Fibroblast of peridontal ligament (primary cell): ENCODE results near the gene TMC4.
"Not testable (repeated sequence)": the region's sequence is repeated elsewhere in the genome, so short reads cannot be mapped to it uniquely, and the experiment has no call there.

Source experiments
- DNase-seq: peaks from one replicate; pipeline ENCODE4 v3.0.0-alpha.2; 2010; ENCODE audit errors: extremely low read depth

TMC4 gene, protein sequence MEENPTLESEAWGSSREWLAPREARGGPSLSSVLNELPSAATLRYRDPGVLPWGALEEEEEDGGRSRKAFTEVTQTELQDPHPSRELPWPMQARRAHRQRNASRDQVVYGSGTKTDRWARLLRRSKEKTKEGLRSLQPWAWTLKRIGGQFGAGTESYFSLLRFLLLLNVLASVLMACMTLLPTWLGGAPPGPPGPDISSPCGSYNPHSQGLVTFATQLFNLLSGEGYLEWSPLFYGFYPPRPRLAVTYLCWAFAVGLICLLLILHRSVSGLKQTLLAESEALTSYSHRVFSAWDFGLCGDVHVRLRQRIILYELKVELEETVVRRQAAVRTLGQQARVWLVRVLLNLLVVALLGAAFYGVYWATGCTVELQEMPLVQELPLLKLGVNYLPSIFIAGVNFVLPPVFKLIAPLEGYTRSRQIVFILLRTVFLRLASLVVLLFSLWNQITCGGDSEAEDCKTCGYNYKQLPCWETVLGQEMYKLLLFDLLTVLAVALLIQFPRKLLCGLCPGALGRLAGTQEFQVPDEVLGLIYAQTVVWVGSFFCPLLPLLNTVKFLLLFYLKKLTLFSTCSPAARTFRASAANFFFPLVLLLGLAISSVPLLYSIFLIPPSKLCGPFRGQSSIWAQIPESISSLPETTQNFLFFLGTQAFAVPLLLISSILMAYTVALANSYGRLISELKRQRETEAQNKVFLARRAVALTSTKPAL

DNA sequence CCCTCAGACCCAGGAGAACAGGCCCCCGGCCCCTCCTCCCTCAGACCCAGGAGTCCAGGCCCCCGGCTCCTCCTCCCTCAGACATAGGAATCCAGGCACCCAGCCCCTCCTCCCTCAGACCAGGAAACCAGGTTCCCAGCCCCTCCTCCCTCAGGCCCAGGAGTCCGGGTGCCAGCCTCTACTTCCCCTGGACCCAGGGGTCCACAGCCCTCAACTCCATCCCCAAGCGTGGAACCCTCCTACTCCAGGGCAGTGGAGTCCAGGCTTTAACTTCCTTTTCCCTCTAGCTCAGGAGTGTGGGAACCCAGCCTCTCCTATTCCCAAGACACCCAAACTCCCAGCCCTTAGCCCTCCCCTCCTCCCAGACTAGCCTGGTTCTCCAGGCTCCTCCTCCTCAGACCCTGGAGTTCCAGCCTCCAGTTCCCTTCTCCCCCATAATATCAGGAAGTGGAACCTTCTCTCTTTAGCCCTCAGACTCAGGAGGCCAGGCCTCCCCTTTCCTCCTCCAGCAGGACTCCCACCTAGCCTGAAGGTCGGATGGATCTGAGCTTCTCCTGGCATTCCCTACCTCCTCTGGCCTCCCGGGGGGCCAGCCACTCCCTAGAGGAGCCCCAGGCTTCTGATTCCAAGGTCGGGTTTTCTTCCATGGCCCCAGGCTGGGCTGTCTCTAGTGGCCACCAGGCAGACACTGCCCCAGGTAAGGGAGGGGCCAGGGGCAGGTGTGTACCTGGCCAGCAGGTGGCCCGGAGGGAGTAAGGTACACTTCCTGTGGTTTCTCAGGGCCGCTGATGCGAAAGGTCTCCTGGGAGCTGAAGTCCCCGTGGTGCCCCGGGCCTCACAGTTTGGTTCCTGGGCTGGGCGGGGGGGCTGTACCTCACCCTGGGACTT is at the start of gene TMC4:
Gene TMC4 (minus strand): TSS at position 690 of the 888 bp plus-strand sequence. CDS start 43 bp downstream, at position 647.
- peak; percentile 38 for DNase-seq

DNA sequence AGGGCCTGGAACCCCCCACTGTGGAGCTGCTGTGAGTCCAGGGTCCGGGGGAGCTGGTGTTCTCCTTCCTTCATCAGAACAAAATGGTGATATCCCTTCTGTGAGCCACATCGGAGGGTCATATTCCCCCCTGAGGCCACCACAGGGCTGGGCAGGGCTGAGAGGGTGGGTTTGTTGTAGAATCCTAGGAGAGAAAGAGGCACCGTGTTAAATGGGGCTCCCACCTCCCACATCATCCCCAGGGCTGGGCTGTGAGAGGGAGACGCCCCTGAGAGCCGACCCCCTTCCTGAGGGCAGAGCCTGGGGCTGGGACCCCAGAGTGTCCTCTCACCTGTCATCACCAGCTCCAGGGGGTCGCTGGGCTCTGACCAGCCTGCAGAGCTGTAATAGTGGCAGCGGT is 49.0 kb upstream of the TMC4 start:
- DNase-seq: not testable (repeated sequence)

DNA sequence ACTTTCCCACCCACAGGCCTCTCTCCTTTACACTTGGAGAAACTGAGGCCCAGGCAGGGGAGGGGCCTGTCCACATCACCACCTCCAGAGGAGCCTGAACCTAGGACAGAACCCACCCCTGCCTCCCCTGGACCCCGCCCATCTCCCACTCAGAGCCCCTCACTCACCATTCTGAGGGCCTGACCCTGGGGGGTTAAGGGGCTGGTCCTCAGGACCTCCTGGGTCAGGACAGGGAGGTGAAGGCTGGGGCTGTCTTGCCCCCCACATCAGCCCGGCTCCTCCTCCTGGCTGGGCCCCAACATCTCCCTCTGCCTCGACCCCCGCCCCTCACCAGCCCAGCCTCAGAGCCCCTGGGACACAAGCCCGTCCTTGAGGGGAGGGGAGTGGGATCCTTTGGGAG is 46.7 kb upstream of the TMC4 start:
- not testable (repeated sequence) for DNase-seq

DNA sequence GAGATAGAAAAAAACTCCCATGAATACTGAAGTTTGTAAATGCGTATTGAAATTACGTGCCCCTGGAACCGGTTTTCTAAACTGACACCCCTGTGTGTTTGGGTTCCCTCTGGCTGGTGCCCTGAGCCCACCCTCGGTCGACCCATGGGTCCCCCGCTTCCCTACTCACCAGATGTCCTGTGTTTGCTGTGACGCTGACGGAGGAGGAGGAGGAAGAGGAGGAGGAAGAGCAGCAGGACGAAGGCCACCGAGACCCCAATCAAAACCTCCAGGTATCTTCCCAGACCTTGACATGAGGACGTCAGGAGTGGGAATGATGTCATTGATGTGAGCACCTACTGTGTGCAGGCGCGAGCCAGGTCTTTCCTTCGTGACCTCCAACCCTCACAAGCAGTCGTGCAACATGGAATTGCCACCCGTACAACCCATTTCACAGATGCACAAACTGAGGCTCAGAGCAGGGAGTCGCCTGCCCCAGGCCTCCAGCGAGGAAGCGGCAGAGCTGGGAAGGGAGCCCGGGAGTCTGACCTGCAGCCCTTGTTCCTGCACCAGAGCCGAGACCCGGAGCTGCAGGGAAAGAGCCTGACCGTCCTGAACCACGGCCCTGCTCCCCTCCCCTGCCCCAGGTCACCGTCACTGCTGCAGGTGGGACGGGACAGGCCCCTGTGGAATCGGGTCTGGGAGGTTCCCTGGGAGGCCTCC is 46.2 kb upstream of the TMC4 start:
- no peak for DNase-seq

DNA sequence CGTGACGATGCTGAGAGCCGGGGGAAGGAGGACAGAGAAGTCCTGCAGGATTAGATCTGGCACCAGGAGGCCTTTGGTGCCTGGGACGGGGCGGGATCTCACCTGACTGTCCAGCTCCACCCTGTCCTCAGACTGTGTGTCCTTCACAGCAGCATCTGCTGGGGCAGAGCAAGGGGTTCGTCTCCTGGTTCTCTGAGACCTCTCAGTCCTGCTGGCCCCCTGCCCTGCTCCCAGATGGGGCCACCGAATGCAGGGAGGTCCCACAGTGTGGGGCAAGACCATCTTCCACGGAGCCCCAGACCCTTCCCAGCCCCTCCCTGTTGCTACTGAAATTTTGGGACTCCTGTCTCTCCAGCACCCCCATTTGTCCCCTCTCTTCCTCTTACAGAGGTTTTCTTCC is 45.3 kb upstream of the TMC4 start:
- DNase-seq: no peak

DNA sequence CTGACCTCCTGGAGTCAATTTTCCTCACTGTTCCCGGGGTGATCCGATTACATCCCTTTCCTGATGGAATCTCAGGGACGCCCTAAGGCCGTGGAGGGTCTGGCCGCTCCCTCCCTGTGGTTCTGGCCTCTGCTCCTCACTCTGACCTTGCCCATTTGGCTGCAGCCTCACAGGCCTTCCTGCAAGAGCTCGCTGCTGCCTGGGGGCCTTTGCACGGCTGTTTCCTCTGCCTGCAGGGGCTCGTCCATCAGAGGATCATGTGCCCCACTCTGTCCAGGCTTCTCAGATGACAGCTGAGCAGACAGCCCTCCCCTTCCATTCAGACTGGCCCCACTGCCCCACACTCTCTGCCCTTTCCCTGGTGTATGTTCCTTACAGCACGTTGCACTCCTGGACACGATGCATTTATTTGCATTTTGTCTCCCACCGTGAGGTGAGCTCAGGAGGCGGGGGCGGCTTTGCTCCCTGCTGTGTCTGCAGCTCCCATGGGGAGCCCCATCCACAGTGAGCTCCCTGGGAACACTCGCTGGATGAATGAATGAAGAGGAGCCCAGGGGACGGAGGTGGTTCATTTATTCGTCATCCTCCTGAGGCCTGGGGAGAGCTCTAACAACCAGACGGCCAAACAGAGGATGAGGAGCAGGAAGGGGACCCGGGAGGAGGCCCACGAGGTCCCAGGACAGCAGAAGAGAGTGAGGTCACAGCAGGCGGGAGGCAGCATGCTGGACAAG is 44.7 kb upstream of the TMC4 start:
- DNase-seq: not testable (repeated sequence)

DNA sequence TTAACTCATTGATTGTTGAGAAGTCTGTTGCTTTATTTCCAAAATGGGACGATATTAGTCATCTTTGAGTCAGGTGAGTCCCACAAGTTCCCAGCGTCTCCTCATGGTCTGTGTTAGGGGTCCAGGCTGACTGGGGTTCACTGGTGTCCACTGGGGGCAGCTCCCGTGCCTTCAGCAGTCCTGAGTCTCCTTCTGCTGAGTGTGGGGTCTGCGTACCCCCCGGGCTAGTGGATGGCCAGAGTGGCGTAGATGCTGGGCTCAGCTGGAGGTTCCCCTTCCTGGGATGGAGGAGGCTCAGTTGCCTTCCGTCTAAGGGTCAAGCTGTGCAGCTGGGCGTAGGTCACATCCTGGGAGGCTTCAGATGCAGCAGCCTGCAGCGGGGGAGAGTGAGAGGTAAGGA is 43.9 kb upstream of the TMC4 start:
- DNase-seq: no peak

DNA sequence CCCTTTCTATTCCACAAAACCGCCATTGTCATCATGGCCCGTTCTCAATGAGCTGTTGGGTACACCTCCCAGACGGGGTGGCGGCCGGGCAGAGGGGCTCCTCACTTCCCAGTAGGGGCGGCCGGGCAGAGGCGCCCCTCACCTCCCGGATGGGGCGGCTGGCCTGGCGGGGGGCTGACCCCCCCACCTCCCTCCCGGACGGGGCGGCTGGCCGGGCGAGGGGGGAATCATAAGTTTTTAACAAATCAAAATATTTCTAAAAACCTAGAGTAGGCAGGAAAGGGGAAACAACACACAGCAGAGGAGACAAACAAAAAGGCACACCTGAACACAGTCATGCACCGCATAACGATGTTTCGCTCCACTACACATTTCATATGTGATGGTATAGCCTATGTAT is 41.8 kb upstream of the TMC4 start:
- DNase-seq: not testable (repeated sequence)

DNA sequence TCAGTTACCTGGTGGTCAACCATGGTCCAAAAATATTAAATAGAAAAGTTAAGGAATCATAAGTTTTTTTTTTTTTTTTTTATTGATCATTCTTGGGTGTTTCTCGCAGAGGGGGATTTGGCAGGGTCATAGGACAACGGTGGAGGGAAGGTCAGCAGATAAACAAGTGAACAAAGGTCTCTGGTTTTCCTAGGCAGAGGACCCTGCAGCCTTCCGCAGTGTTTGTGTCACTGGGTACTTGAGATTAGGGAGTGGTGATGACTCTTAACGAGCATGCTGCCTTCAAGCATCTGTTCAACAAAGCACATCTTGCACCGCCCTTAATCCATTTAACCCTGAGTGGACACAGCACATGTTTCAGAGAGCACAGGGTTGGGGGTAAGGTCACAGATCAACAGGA is 41.3 kb upstream of the TMC4 start:
- DNase-seq: not testable (repeated sequence)

DNA sequence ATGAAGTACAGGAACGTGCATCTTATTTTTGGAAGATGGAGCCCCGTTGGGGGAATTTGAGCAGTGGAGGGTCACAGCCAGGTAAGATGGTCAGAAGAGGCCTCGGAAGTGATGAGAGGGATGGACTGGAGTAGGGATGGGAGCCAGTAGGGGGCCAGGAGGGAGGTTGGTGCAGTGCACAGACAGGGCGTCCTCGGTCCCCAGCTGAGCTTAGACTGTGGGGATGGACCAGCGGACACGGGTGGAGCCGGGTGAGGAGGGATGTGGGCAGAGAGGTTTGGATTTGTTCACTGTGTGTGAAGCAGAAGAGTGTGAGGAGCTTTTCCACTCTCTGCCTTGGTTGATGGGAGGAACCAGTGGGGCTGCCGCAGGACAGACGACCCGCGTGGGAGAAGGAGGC is 38.3 kb upstream of the TMC4 start:
- DNase-seq: no peak

DNA sequence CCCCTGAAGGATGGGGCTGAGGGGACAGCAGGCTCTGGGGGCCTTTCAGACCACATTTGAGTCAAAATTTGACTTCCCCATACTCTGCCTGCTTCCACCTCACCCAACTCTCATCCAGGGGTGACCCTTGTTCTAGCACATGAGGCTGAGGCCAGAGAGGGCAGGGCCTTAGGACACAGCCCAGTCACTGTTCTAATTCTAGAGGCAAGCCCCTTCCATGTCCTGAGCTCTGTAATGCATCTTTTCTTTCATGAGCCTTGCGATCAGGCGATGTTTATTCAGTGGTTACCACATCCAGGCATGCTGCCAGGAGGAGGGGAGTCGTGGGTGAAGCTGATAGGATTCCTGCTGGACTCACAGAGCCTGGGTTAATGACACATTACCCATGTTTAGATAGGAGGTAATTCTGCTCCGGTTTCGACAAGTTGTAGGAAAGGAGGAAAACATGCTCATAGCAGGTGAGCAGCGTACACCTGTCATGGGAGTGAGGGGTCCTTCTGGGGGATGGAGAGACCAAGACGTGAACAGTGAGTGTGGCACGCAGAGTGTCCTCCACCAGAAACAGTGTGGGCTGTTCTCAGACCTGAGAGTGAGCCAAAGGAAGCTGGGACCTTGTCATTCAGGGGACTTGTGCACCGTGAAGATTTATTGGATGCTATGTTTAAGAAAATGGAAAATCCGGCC is 37.0 kb upstream of the TMC4 start:
- peak; percentile 98 for DNase-seq

DNA sequence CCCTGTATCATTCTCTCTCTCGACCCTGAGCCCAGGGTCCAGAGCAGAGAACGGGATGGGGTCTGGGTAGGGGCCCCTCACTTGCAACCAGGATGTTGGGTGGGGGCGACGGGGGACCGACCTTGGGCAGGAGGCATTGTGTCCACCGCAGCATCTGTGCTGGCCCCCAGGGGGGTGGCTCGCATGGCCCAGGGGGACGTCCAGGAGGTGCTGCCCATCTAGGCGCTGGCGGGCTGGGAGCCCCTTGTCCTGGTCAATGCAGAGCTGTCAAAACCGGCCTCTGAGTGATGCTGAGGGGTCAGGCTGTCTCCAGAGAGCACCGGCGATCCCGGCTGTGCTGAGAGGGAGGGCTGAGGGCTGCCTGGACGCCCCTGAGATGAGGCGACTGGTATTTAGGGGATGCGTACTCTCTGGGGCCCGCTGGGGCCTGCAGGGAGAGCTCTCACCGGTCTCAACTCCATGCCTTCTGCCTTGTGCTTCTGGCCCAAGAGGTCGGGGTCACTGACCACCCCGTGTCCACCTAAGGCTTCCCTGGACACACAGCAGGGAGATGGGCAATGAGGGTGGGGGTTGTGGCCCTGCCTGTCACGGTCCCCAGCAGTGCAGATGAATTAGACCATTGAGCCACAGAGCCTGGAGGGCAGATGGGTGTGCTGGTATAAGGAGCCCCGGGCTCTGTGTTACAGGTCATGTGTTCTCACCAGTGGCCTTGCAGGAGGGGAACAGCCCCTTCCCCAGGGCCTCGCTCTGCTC is 36.3 kb upstream of the TMC4 start:
- DNase-seq: no peak

DNA sequence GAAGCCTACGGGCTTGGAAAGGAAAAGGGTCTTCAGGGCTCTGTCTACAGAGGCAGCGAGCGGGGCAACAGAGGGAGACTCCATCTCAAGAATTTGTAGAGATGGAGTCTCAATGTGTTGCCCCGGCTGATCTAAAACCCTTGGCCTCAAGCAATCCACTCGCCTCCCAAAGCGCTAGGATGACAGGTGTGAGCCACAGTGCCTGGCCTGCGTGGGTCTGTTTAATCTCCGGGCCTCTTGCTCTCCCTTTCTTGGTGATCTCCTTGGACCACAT is 35.8 kb upstream of the TMC4 start:
- no peak for DNase-seq

DNA sequence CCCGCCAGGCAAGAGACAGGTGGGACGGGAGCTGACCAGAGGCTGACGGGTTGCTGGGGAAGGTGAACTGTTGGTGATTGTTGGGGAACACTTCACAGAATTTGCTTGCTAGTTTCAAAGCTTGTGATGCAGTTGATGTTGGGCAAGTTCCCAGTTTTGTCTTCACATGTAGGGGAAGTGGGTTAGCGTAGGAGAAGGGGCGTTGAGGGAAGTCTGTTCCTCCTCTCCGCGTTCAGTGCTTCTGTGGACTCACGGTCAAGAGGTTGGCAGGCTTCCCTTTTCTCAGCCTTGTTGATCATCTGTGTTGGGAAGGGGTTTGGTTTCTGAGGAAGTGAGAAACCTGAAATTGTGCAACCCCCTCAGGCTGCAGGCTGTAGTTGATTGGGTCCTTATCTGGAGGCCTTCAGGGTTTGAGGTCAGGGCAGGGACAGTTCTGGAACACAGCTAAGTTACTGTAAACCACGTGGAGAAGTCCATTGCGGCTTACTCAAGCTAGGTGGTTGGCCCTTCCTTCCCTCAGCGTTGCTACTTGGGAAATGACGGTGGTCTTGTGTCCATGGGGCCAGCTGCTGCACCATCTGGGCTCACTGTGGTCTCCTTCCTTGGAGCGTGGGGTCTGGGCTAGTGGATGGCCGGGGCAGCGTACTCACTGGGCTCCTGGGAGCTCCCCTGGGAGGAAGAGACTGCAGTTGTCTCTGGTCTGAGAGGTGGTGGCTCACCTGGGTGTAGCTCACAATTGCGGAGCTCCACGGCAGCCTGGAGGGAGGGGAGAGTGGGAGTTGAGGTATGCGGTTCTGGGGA is 35.2 kb upstream of the TMC4 start:
- DNase-seq: peak; percentile 78

DNA sequence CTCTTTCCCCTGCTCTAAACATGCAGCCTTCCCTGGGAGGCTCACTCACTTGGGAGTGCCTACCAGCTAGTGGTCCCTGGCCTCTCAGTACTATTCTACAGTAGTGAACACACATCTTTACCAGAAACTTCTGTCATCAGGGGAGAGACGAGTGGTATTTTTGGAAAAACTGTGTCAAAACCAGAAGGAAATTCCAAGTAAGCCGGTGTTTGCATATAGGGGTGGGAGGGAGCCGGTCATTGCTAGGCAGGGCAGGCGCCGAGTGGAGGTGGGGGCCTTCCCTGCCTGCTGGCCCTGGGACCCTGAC is 34.7 kb upstream of the TMC4 start:
- no peak for DNase-seq

DNA sequence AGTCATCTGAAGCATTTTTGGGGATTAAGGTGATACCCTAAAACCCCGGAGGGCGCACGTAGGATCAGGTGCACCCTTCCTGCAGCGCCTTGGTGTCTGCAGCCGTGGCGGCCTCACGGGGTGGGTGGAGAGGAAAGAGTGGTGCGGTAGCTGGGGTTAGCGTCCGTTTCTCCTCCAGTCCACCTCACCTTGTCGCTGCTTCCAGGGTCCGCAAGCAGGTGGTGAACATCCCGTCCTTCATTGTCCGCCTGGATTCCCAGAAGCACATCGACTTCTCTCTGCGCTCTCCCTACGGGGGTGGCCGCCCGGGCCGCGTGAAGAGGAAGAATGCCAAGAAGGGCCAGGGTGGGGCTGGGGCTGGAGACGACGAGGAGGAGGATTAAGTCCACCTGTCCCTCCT is 34.2 kb upstream of the TMC4 start:
- not testable (repeated sequence) for DNase-seq

DNA sequence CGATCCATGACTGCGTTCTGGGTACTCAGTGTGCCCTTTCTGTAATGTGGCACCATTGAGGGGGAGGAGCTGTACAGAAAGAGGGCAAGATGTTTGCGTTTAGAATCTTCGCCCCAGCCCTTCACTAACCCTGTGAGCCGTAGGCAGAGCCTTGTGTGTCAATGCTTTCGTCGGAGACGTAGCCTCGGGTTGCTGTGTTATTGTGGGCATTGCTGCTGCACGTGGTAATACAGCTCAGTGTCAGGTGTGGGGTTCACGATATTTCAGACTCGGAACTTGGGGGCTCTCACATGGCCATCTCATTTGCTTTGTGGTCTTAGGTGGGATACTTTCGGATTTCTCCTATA is 33.8 kb upstream of the TMC4 start:
- DNase-seq: no peak

DNA sequence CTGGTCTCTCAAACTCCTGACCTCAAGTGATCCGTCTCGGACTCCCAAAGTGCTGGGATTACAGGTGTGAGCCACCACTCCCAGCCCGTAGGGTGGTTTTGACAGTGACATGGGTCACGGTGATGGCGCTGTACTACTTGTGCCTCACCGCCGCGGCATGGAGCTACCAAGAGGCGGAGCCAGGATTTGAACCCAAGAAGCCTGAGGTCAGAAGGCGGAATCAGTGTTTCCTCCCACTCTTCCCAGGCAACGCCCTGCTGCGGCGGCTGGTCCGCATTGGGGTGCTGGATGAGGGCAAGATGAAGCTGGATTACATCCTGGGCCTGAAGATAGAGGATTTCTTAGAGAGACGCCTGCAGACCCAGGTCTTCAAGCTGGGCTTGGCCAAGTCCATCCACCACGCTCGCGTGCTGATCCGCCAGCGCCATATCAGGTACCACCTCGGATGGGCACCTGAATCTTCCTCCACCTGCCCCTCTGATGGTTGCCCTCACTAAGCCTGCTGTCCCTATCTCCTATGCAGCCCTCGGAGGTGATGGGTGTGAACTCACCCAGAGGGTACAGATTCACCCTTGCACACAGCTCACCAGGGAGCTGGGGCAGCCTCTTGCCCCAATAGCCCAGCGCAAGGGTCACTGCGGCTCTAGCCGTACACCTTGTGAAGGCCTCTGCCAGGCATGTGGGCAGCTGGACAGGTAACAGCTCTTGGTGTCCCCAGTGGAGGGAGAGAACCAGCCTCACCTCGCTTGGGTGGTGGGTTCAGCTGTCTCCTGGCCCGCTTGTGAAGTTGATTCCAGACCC is 33.3 kb upstream of the TMC4 start:
- no peak for DNase-seq
